ENCODE results near the gene PEX6. TPM values are rescaled to one million over a fixed set of nuclear protein-coding genes. Genes with fewer than 3 reads are reported as not detected.

The PEX6 gene
- total RNA-seq = 27.1 and 28.5 TPM in 2 replicates

DNA sequence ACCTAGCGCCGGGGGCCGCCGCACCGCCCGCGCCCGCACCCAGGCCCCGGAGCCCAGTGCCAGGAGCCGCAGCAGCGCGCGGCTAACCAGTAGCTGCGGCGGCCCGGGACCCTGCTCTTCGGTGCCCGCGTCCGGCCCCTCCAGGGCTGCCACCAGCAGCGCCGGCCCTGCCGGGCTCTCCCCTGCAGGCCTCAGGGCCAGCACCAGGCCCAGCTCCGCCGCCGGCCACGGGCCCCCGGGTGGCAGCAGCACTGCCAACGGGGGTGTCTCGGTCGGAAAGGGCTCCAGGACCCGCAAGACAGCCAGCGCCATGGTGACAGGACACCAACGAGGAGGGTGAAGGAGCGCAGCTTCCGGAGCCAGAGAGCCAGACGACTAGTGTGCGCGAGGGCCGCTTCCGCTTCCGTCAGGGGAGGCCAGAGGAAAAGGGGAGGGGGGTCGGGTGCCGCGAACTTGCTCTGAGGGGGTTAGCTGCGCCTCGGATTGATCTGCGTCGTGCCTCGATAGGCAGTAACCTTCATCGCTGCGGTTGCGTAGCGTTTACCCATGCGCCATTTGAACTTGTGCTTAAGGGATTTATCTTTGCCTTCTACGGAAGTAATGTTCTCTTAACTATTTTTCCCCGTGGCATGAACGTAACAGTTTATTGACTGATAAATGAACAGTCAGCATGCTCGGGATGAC, at the start of gene PEX6:
Gene PEX6, minus strand, starts transcription at position 343 of the 684 bp plus-strand sequence. Its CDS starts 31 bp downstream, at position 312.
- intact Hi-C loops (cut with micrococcal nuclease) = loop anchor here (1.0 kb wide), 4 partner anchors 34 to 192 kb away; partner anchors contain the start of genes CNPY3, KLC4, MEA1 and MRPL2

DNA sequence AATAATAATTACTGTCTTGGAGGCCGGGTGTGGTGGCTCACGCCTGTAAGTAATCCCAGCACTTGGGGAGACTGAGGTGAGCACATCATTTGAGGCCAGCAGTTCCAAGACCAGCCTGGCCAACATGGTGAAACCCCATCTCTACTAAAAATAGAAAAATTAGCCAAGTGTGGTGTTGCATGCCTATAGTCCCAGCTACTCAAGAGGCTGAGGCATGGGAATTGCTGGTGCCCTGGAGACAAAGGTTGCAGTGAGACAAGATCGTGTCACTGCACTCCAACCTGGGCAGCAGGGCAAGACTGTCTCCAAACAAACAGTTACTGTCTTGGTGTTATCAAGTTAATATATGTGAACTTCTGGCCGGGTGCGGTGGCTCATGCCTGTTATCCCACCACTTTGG, 47.4 kb upstream of the PEX6 start:
- intact Hi-C loops (cut with micrococcal nuclease) = no loop called here

GRCh38 chr6:43024436-43024835, 45.5 kb upstream of the PEX6 start:
- intact Hi-C loops (cut with micrococcal nuclease) = no loop called here

DNA sequence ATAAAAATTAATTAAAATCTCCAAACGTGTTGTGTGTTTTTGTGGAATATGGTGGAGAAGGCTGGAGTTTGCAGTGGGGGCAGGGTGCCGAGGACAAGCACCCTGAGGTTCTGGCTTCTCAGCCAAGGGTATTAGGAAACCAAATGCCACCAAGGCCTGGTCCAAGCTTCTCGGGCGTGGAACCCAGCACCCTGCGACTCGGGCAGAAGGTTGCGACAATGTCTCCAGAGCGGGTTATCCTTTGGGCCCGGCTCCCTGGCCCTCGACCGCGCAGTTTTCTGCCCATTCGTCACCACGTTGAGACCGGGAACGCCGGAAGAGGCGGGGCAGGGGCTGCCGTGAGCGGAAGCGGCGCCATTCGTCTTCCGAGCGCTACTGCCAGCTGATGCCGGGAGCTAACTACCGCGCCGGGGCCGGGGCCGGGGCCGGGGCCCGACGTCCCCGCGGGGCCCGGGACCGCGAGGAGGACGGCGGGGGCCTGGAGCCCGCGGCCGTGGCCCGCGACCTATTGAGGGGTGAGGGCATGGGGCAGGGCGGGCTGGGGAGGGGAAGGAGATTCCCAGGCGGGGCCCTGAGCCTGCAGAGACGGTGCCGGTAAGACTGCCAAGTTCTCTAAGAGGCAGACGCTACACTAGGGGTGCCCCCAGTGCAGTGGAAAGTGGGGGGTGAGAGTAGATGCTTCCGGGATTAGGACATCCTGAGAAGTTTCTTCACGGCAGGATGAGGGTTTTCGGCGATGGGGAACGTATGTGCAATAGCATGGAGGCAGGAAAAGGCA, 42.5 kb upstream of the PEX6 start, which contains the start of gene RRP36:
Gene RRP36, plus strand, starts transcription at position 354 of the 778 bp plus-strand sequence. Its CDS starts 32 bp downstream, at position 386.
- intact Hi-C loops (cut with micrococcal nuclease) = loop anchor here (1.0 kb wide), 1 partner anchor 7 kb away; the partner anchor contains the start of gene KLHDC3

DNA sequence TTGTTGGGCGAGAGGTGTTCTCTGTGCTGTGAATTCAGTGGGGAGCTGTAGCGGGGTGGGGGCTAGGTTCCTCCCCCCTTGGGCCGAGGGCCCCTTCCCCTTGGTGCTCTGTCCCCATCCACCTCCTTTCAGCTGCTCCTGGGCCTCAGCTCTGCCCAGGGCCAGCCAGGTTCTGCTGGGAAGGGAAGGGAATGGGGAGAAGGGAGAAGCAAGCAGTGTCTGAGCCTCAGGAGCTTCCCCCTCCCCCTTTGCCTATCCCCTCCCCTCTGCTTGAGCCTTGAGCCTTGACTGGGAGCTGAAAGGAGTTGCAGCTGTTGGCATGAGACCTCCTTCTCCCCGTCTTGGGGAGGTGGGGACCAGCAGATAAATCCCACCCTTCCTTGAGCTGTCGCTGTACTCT, 41.9 kb upstream of the PEX6 start:
- intact Hi-C loops (cut with micrococcal nuclease) = no loop called here

DNA sequence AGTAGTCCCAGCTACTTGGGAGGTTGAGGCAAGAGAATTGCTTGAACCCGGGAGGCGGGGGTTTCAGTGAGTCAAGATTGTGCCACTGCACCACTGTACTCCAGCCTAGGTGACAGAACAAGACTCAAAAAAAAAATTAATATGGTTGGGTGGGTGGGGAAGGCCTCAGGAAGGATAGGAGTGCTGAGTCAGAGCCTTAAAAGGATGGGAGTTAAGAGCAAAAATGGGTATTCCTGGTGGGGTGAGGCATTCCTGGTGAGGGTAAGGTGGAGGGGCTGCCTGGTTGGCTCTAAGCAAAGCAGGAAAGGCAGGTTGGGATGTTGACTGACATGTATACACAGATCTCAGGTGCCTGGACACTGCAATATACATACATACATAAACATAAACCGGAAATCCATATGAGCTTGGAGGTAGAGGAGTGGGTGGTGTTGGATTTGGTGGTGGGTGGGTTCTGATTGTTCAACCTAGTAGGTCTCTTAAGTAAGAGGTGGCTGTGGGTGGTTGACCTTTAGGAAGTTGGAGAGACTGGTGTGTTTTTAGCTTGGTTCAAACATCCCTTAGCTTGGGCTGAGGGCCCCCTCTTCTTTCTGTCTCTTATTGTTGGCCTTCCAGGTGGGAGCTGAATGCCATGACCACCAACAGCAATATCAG, 41.2 kb upstream of the PEX6 start:
- intact Hi-C loops (cut with micrococcal nuclease) = no loop called here

DNA sequence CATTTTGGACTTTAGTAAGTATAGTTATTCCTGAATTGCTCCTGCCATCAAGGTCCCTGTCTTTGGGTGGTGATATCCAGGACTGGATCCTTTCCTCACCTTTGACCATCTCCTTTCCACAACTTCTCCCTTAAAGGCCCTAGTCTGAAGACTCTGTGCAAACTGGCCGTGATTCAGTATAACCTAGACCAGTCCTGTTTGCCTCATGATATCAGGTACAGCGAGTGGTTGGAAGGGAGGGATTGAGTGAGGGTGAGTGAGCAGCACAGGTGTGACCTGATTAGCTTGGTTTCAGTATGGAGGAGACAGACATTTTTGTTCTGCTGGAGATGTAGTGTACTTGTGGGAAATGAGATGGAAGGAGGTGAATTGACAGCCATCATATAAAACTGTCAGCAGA, 40.2 kb upstream of the PEX6 start:
- intact Hi-C loops (cut with micrococcal nuclease) = no loop called here

DNA sequence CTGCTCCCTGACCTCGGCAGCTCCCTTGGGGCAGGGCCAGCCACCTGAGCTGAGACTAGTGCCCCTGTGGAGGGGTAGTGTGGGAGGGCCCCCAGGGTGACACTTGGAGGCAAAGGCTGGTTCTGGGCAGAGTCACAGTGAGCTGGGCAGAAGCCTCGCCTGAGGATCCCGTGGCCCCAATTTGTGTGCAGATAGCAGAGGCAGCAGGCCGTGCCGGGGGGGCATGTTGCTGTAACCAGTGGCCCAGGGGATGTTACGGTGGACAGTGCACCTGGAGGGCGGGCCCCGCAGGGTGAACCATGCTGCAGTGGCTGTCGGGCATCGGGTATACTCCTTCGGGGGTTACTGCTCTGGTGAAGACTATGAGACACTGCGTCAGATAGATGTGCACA, 38.0 kb upstream of the PEX6 start:
- intact Hi-C loops (cut with micrococcal nuclease) = no loop called here

DNA sequence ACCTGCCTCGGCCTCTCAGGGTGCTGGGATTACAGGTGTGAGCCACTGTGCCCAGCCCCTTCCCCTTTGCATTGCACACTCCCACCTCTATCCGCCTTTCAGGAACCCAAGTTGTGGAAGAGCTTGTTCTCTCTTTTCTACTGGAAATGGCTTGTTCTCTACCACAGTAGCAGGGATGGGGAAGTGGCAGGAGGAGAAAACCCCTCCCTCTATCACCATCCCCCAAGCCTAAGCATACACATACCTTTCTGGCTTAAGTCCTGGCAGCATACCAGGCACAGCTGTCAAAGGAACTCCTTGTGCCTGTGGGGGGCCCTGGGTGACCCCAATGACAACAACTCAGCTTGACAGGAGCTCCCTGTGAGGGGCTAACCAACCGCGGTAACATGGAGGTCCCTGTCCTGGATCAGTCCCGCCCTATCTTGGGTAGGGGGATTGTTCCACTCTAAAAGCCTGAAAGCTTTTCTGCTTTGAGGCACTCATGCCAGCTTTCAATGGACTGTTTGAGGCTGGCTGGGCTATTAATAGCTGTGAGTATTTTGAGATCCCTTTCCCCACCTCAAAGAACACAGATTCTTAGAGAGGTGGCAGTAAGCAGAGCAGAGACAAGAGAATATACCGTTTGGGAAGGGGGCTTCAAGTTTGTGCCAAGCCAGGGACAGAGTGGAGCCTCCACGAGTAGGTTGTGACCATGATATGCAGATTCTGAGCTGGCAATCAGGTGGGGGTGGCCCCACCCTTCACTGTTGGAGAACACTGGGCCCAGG, 37.4 kb upstream of the PEX6 start:
- intact Hi-C loops (cut with micrococcal nuclease) = no loop called here

- intact Hi-C loops (cut with micrococcal nuclease) = loop anchor here (1.0 to 5.0 kb wide), 9 partner anchors 8 to 503 kb away; partner anchors contain the start of genes CNPY3, CUL7, KLC4 and MRPL2
These were observed 35.5 kb upstream of the PEX6 start for GRCh38 chr6:43014434-43014909.

DNA sequence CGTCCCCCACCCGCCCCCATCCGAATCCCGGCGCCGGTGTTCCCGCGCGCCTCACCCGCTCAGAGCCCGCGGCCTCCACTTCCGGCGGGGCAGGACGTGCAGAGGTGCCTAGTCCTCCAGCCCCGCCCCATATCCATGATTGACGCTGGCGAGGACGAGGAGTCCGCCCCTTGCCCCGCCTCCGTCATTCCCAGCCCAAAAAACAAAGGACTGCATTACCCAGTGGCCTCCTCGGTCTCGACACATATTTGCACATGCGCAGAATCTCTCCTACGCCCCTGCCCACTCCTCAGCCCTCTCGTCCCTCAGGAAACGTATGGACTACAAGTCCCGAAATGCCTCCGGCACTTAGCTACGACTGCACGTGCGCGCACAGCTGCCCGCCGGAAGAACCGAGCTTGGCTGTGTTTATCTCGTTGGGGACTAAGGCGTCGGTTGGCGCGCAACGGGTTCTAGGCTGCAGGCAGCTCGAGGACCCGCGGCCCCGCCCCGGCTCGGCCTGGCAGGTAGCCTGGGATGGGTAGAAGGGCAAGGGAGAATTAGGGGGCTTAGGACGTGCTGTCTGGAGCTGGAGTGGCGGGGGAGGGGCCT, 35.0 kb upstream of the PEX6 start, which contains the start of the genes KLHDC3 and MEA1:
Gene KLHDC3, plus strand, starts transcription at position 407 of the 591 bp plus-strand sequence. CDS start 2,944 bp downstream, outside the sequence.
Gene MEA1, minus strand, starts transcription at position 104 of the 591 bp plus-strand sequence. CDS start 133 bp downstream, outside the sequence.
- intact Hi-C loops (cut with micrococcal nuclease) = loop anchor here (1.0 to 5.0 kb wide), 11 partner anchors 8 to 503 kb away; partner anchors contain the start of genes CNPY3, CUL7, KLC4 and MRPL2

DNA sequence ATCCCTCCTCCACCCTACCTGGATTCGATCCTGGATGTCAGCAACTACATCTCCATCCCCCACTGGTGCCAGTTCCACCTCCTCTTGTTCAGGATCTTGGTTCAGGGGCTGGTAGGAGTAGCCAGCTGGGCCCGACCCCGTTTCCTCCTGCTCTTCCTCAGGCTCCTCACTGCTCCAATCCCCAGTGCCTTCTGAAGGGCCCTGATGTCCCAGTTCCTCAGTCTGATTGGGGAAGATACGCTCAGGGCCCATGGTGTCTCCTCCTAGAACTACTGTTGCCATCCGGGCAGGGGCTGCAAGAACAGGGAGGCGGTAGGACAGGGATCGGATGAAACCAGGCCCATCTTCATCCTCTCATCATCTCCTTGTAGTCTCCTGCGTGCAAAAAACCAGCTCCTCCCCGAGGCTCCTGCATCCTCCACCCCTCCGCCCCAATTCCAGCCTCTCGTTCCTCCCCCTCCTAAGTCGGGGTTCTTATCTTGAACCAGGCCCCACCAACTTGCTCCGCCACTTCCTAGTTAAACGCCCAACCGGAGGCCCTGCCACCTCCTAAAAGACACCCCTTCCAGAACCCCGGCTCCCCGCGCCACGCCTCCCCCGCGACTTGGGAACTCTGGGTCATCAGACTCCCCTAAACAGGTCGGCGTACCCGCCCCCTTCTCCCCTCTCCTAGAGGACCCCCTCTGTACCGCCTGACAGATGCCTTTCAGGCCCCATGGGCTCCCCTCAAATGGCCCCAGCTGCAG, 34.3 kb upstream of the PEX6 start:
- intact Hi-C loops (cut with micrococcal nuclease) = loop anchor here (1.0 to 5.0 kb wide), 4 partner anchors 34 to 504 kb away; partner anchors contain the start of genes PEX6, POLR1C, TBCC and YIPF3

DNA sequence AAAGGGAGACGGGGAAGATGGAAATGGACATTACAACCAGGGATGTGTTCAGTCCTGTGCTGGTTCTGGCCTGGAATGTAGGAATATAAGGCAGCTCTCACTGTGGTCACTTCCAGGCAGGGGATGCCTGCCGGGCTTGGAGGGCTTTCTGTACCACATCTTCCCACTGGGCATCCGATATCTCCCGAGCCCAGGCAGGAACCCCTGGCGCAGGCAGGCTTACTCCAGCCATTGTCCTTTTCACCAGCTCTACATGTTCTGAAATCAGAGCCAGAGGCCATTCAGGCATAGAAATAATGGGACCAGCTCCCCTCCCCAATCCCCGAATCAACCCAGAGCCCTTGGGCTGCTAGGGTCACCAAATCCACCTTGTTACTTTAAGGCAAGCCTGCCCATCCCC, 33.4 kb upstream of the PEX6 start:
- intact Hi-C loops (cut with micrococcal nuclease) = loop anchor here (5.0 kb wide), 2 partner anchors 115 to 505 kb away; partner anchors contain the start of genes POLR1C and YIPF3

- intact Hi-C loops (cut with micrococcal nuclease) = loop anchor here (5.0 kb wide), 2 partner anchors 114 to 506 kb away; partner anchors contain the start of genes POLR1C and YIPF3
These were observed 32.2 kb upstream of the PEX6 start for GRCh38 chr6:43011207-43011606.

DNA sequence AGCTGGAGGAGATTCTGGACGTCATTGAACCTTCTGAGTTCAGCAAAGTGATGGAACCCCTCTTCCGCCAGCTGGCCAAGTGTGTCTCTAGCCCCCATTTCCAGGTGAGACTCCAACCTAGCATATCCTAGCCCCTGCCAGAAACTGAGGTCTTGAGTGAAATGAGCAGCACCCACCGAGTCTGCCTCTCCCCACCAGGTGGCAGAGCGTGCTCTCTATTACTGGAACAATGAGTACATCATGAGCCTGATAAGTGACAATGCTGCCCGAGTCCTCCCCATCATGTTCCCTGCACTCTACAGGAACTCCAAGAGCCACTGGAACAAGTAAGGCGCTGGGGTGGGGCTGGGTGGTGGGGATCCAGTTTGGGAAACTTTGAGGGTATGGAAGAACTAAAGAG, 30.1 kb upstream of the PEX6 start:
- intact Hi-C loops (cut with micrococcal nuclease) = loop anchor here (1.0 kb wide), 1 partner anchor 134 kb away; no protein-coding TSS in a partner anchor

DNA sequence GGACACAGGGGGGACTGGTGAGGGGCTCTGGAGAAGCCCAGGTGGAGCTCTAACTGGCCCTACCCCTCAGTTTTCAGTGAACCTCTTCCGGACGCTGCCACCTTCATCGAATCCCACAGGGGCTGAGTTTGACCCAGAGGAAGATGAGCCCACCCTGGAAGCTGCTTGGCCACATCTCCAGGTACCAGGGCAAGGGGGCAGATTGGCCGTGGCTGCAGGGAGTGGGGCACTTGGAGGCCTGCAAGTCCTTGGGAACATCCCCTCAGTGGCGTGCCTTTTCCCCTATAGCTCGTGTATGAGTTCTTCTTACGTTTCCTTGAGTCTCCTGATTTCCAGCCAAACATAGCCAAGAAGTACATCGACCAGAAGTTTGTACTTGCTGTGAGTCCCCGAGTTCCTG, 28.1 kb upstream of the PEX6 start:
- intact Hi-C loops (cut with micrococcal nuclease) = no loop called here

GRCh38 chr6:43006251-43006650, 27.3 kb upstream of the PEX6 start:
- intact Hi-C loops (cut with micrococcal nuclease) = no loop called here

GRCh38 chr6:43005844-43006243, 26.9 kb upstream of the PEX6 start:
- intact Hi-C loops (cut with micrococcal nuclease) = no loop called here

GRCh38 chr6:43001843-43002242, 22.9 kb upstream of the PEX6 start:
- intact Hi-C loops (cut with micrococcal nuclease) = no loop called here

Measured in T-helper 2 cell treated with Interferon-gamma antibody and Interleukin-4, amounts not matched to agents 100 ng/mL and 5 ng/mL, for 36 hours (primary cell).